Measurements from ENCODE around the gene TTC28. TPM values are rescaled to one million over a fixed set of nuclear protein-coding genes. Genes with fewer than 3 reads are reported as not detected.

TTC28 gene
- polyA plus RNA-seq, 3 donors from 2014 or later, result 0.03 to 0.65 TPM; not detected in 1

DNA sequence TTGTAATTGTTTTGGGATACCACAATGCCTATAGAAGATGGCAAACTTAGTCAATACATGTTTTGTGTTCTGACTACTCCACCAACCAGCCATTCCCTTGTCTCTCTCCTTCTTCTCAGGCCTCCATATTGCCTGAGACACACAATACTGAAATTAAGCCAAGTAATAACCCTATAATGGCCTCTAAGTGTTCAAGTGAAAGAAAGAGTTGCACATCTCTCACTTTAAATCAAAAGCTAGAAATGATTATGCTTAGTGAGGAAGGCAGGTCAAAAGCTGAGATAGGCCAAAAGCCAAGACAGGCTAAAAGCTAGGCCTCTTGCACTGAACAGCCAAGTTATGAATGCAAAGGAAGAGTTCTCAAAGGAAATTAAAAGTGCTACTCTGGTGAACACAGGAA is 318.7 kb downstream of the TTC28 start:
- no peak overlapping the region for H3K4me3 Mint-ChIP-seq
- no peaks in the 10 kb centered on the region for H3K4me1 Mint-ChIP-seq
- DNase-seq, result no peak
- peaks cover 0 to 3% (median 1%) of the 10 kb centered on the region in 3 donors for H3K27me3 Mint-ChIP-seq (ENCODE audit: low read depth in 3 of 3)
- peaks cover 0 to 20% (median 5%) of the 10 kb centered on the region in 6 donors for H3K9me3 Mint-ChIP-seq
- H3K36me3 Mint-ChIP-seq, result peaks cover 4 to 10% (median 6%) of the 10 kb centered on the region in 3 donors
- H3K27ac Mint-ChIP-seq, result no peak overlapping the region

- DNase-seq, result no peak
- H3K4me1 Mint-ChIP-seq, result no peaks in the 10 kb centered on the region
- H3K4me3 Mint-ChIP-seq, result no peak overlapping the region
- H3K27ac Mint-ChIP-seq, result no peak overlapping the region
- peaks cover 0 to 2% (median 1%) of the 10 kb centered on the region in 3 donors for H3K27me3 Mint-ChIP-seq (ENCODE audit: low read depth in 3 of 3)
- peaks cover 0 to 9% (median 5%) of the 10 kb centered on the region in 6 donors for H3K9me3 Mint-ChIP-seq
- H3K36me3 Mint-ChIP-seq, result peaks cover 4 to 6% (median 6%) of the 10 kb centered on the region in 3 donors
Observed at GRCh38 chr22:28358312-28358711, 321.3 kb downstream of the TTC28 start.

DNA sequence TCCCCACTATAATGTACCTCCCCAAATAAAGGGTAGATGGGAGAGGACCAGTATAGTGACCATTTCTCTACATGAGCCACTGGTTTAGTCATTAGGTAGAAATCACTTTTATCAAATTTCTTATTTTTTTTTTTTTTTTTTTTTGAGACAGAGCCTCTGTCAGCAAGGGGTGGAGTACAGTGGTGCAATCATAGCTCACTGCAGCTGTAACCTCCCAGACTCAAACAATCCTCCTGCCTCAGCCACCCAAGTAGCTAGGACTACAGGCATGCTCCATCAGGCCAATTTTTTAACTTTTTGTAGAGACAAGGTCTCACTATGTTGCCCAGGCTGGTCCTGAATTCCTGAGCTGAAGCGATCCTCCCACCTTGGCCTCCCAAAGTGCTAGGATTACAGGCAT is 322.4 kb downstream of the TTC28 start:
- Mint-ChIP-seq H3K27me3 (ENCODE audit: low read depth in 3 of 3) (peaks cover 0 to 2% (median 1%) of the 10 kb centered on the region in 3 donors), H3K4me3 (no peak overlapping the region), H3K4me1 (no peaks in the 10 kb centered on the region), H3K9me3 (peaks cover 0 to 3% (median under 1%) of the 10 kb centered on the region in 6 donors), H3K27ac (no peak overlapping the region), H3K36me3 (peaks cover 0 to 1% (median under 1%) of the 10 kb centered on the region in 3 donors)
- no peak for DNase-seq

- Mint-ChIP-seq H3K27me3 (ENCODE audit: low read depth in 3 of 3) (peaks cover 2 to 6% (median 2%) of the 10 kb centered on the region in 3 donors), H3K27ac (no peak overlapping the region), H3K9me3 (peaks cover 0 to 2% (median 0%) of the 10 kb centered on the region in 6 donors), H3K4me3 (no peak overlapping the region), H3K36me3 (no peaks in the 10 kb centered on the region), H3K4me1 (no peaks in the 10 kb centered on the region)
- DNase-seq, result no peak
Observed at GRCh38 chr22:28351476-28351875, 328.2 kb downstream of the TTC28 start.

GRCh38 chr22:28348613-28349609 is 330.7 kb downstream of the TTC28 start:
- H3K36me3 Mint-ChIP-seq, result no peaks in the 10 kb centered on the region
- no peak for DNase-seq
- H3K27ac Mint-ChIP-seq, result no peak overlapping the region
- H3K27me3 Mint-ChIP-seq (ENCODE audit: low read depth in 3 of 3), result peaks cover 2 to 6% (median 2%) of the 10 kb centered on the region in 3 donors
- no peak overlapping the region for H3K4me3 Mint-ChIP-seq
- H3K4me1 Mint-ChIP-seq, result no peaks in the 10 kb centered on the region
- H3K9me3 Mint-ChIP-seq, result peaks cover 0 to 2% (median 0%) of the 10 kb centered on the region in 6 donors

GRCh38 chr22:28346308-28346707 is 333.3 kb downstream of the TTC28 start:
- no peak for DNase-seq
- no peak overlapping the region for H3K27ac Mint-ChIP-seq
- H3K9me3 Mint-ChIP-seq, result peaks cover 0 to 2% (median 0%) of the 10 kb centered on the region in 6 donors
- no peak overlapping the region for H3K4me3 Mint-ChIP-seq
- no peaks in the 10 kb centered on the region for H3K36me3 Mint-ChIP-seq
- no peaks in the 10 kb centered on the region for H3K4me1 Mint-ChIP-seq
- H3K27me3 Mint-ChIP-seq (ENCODE audit: low read depth in 3 of 3), result peaks cover 0 to 6% (median 2%) of the 10 kb centered on the region in 3 donors

DNA sequence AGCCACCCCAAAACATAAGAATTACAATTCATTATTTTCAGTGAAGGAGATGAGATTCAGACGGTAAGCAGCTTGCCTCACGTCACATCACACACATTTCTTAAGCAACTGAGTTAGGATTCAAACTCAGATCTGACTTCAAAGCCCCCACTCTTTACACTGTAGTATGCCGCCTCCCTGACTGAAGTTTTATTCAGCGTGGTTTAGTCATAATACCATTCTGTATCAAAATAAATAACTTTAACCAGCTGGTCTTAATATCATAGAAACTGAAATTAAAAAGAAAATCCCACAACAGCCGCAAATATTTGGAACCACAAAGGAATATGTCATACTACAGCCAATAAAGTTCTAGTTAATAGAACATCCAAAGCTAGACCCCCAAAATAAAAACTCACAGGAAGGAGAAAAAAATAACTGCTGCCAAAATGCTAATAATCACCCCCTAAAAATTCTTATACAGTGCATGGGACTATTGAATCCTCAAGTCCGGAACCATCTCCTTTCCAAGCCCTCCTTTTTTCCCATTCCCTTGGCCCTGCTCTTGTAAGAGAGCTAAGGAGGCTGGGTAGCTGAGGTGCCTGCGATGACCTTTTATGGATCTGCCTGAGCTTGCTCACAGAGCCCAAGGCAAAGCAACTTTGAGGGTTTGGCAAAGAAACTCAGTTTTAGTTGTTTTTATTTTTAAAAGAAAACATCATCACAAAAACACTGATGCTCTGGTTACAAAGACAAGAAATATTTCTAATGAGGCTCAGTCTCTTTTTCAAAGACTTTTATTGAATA is 334.5 kb downstream of the TTC28 start:
- H3K27ac Mint-ChIP-seq, result no peak overlapping the region
- peaks cover 0 to 2% (median 0%) of the 10 kb centered on the region in 6 donors for H3K9me3 Mint-ChIP-seq
- H3K4me1 Mint-ChIP-seq, result no peaks in the 10 kb centered on the region

DNA sequence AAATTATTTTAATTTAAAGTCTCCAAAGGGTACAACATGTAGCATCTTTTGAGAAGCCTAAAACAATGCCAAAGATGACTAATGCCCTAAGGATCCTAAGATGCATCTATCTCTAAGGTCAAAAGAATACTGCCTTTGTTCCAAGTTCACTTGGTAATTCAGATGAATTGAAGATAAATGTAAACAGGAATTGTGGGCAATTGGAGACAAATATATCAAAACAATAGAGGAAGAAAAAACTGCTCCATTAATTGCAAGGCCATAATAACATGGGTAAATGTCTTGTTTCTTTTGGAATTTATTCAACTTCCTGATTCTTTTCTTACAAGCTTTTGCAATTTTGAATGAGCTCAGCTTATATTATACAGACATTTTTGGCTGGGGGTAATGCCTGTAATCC is 338.6 kb downstream of the TTC28 start:
- no peak for DNase-seq
- Mint-ChIP-seq H3K4me3 (no peak overlapping the region), H3K9me3 (peaks cover 0 to 4% (median 0%) of the 10 kb centered on the region in 6 donors), H3K27ac (no peak overlapping the region), H3K4me1 (no peaks in the 10 kb centered on the region), H3K27me3 (ENCODE audit: low read depth in 3 of 3) (peaks cover 0 to 15% (median 1%) of the 10 kb centered on the region in 3 donors), H3K36me3 (peaks cover 0 to 8% (median 0%) of the 10 kb centered on the region in 3 donors)

More for the DNA sequence above, 334.5 kb downstream of the TTC28 start:
- no peak for DNase-seq
- Mint-ChIP-seq H3K4me3 (no peak overlapping the region), H3K27me3 (ENCODE audit: low read depth in 3 of 3) (peaks cover 0 to 6% (median 6%) of the 10 kb centered on the region in 3 donors), H3K36me3 (no peaks in the 10 kb centered on the region)

GRCh38 chr22:28333088-28333487 is 346.6 kb downstream of the TTC28 start:
- Mint-ChIP-seq H3K27me3 (ENCODE audit: low read depth in 3 of 3) (peaks cover 0 to 13% (median 4%) of the 10 kb centered on the region in 3 donors), H3K9me3 (peaks cover 0 to 4% (median 0%) of the 10 kb centered on the region in 6 donors), H3K27ac (no peak overlapping the region), H3K36me3 (peaks cover 0 to 3% (median 0%) of the 10 kb centered on the region in 3 donors), H3K4me3 (no peak overlapping the region), H3K4me1 (no peaks in the 10 kb centered on the region)
- no peak for DNase-seq

GRCh38 chr22:28332410-28332809 is 347.2 kb downstream of the TTC28 start:
- peaks cover 0 to 13% (median 4%) of the 10 kb centered on the region in 3 donors for H3K27me3 Mint-ChIP-seq (ENCODE audit: low read depth in 3 of 3)
- peaks cover 0 to 3% (median 0%) of the 10 kb centered on the region in 6 donors for H3K9me3 Mint-ChIP-seq
- DNase-seq, result no peak
- H3K4me1 Mint-ChIP-seq, result no peaks in the 10 kb centered on the region
- H3K27ac Mint-ChIP-seq, result no peak overlapping the region
- H3K36me3 Mint-ChIP-seq, result peaks cover 0 to under 1% (median 0%) of the 10 kb centered on the region in 3 donors
- H3K4me3 Mint-ChIP-seq, result no peak overlapping the region

- H3K4me1 Mint-ChIP-seq, result no peaks in the 10 kb centered on the region
- H3K27me3 Mint-ChIP-seq (ENCODE audit: low read depth in 3 of 3), result peaks cover 0 to 10% (median 4%) of the 10 kb centered on the region in 3 donors
- H3K27ac Mint-ChIP-seq, result no peak overlapping the region
- peaks cover 0 to under 1% (median 0%) of the 10 kb centered on the region in 6 donors for H3K9me3 Mint-ChIP-seq
- no peak for DNase-seq
- H3K36me3 Mint-ChIP-seq, result no peaks in the 10 kb centered on the region
- H3K4me3 Mint-ChIP-seq, result no peak overlapping the region
Observed at GRCh38 chr22:28331695-28332094, 347.9 kb downstream of the TTC28 start.

GRCh38 chr22:28329186-28330073 is 350.2 kb downstream of the TTC28 start:
- peaks cover 0 to 3% (median 2%) of the 10 kb centered on the region in 3 donors for H3K27me3 Mint-ChIP-seq (ENCODE audit: low read depth in 3 of 3)
- H3K4me1 Mint-ChIP-seq, result no peaks in the 10 kb centered on the region
- no peaks in the 10 kb centered on the region for H3K36me3 Mint-ChIP-seq
- no peaks in the 10 kb centered on the region for H3K9me3 Mint-ChIP-seq
- H3K4me3 Mint-ChIP-seq, result no peak overlapping the region
- DNase-seq, result no peak
- no peak overlapping the region for H3K27ac Mint-ChIP-seq

DNA sequence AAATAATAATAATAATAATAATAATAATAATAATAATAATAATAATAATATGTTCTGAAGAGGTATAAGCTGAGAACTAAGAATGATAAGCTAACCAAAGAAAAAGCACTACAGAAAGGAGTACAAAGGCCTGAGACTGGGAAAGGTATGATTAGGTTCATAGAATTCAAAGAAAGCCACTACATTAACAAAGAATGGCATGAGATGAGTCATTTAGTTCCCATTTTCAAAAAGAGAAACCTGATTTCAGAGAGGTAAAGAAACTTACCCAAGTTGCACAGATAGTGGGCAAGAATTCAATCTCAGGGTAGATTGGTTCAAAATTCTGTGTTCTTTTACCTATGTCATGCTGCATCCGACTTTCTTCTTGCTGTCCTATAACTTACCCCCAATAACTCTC is 350.9 kb downstream of the TTC28 start:
- Mint-ChIP-seq H3K9me3 (no peaks in the 10 kb centered on the region), H3K4me3 (no peak overlapping the region), H3K4me1 (no peaks in the 10 kb centered on the region), H3K27me3 (ENCODE audit: low read depth in 3 of 3) (peaks cover 0 to 3% (median 0%) of the 10 kb centered on the region in 3 donors), H3K36me3 (no peaks in the 10 kb centered on the region), H3K27ac (no peak overlapping the region)
- no peak for DNase-seq
